H9 (cell line): ENCODE results near the gene SERP1. TPM values are rescaled to one million over a fixed set of nuclear protein-coding genes. Genes with fewer than 3 reads are reported as not detected.

Experiments used
- DNase-seq: peaks from one replicate; pipeline ENCODE4 v3.0.0-alpha.2; 2017
- H2AFZ ChIP-seq: one replicate; pipeline ENCODE4 v1.6.1; 2013; ENCODE audit warnings: mild to moderate bottlenecking, low read length, control low read depth, moderate library complexity
- H2AK5ac ChIP-seq: 2 replicates; pipeline ENCODE4 v1.6.1; 2013; ENCODE audit warnings: low read length, control low read depth, mixed read lengths; ENCODE audit not compliant: insufficient read length
- H2BK120ac ChIP-seq: one replicate; pipeline ENCODE4 v1.6.1; 2013; ENCODE audit warnings: low read depth, mild to moderate bottlenecking, low read length, control low read depth, inconsistent platforms; ENCODE audit not compliant: poor library complexity, severe bottlenecking
- H2BK12ac ChIP-seq: 2 replicates; pipeline ENCODE4 v1.6.1; 2013; ENCODE audit warnings: low read length, control low read depth, mixed read lengths, low read depth; ENCODE audit not compliant: insufficient read length
- H2BK15ac ChIP-seq: 2 replicates; pipeline ENCODE4 v1.6.1; 2013; ENCODE audit warnings: low read depth, low read length, control low read depth
- H2BK20ac ChIP-seq: one replicate; pipeline ENCODE4 v1.6.1; 2013; ENCODE audit warnings: low read depth, mild to moderate bottlenecking, low read length, control low read depth, inconsistent platforms; ENCODE audit not compliant: poor library complexity, severe bottlenecking
- H2BK5ac ChIP-seq: 2 replicates; pipeline ENCODE4 v1.6.1; 2013; ENCODE audit warnings: low read length, control low read depth, mixed read lengths; ENCODE audit not compliant: insufficient read length
- H3K14ac ChIP-seq: 2 replicates; pipeline ENCODE4 v1.6.1; 2013; ENCODE audit warnings: low read length, control low read depth; ENCODE audit not compliant: insufficient read depth
- H3K18ac ChIP-seq: 2 replicates; pipeline ENCODE4 v1.6.1; 2013; ENCODE audit warnings: low read depth, mild to moderate bottlenecking, mixed read lengths, low read length, control low read depth; ENCODE audit not compliant: insufficient read length
- H3K23ac ChIP-seq: 2 replicates; pipeline ENCODE4 v1.6.1; 2013; ENCODE audit warnings: low read length, control low read depth, mixed read lengths, low read depth; ENCODE audit not compliant: insufficient read length
- H3K23me2 ChIP-seq: 2 replicates; pipeline ENCODE4 v1.6.1; 2013; ENCODE audit warnings: low read depth, mild to moderate bottlenecking, mixed read lengths, low read length, control low read depth; ENCODE audit not compliant: insufficient read length, poor library complexity, severe bottlenecking
- H3K27ac ChIP-seq: 2 replicates; pipeline ENCODE4 v1.5.1; 2013; ENCODE audit warnings: low read length, control low read depth, mixed read lengths, low read depth; ENCODE audit not compliant: insufficient read length
- H3K27me3 ChIP-seq: 2 replicates; pipeline ENCODE4 v1.6.1; 2013; ENCODE audit warnings: low read length, control low read depth, inconsistent platforms; ENCODE audit not compliant: insufficient read depth
- H3K4ac ChIP-seq: 2 replicates; pipeline ENCODE4 v1.6.1; 2013; ENCODE audit warnings: low read depth, mild to moderate bottlenecking, control low read depth, inconsistent platforms, low read length, moderate library complexity
- H3K4me1 ChIP-seq: 2 replicates; pipeline ENCODE4 v1.6.1; 2013; ENCODE audit warnings: low read length, control low read depth, inconsistent platforms; ENCODE audit not compliant: insufficient read depth
- H3K4me2 ChIP-seq: 2 replicates; pipeline ENCODE4 v1.6.1; 2013; ENCODE audit warnings: low read length, control low read depth, mixed read lengths; ENCODE audit not compliant: insufficient read length, insufficient read depth
- H3K56ac ChIP-seq: 2 replicates; pipeline ENCODE4 v1.6.1; 2013; ENCODE audit warnings: low read depth, mild to moderate bottlenecking, mixed read lengths, low read length, control low read depth; ENCODE audit not compliant: insufficient read length
- H3K79me1 ChIP-seq: 2 replicates; pipeline ENCODE4 v1.6.1; 2013; ENCODE audit warnings: low read depth, mild to moderate bottlenecking, moderate library complexity, low read length, control low read depth, inconsistent platforms; ENCODE audit not compliant: insufficient read depth, poor library complexity, severe bottlenecking
- H3K79me2 ChIP-seq: 2 replicates; pipeline ENCODE4 v1.6.1; 2013; ENCODE audit warnings: low read length, control low read depth, inconsistent platforms; ENCODE audit not compliant: insufficient read depth
- H3K9ac ChIP-seq: 2 replicates; pipeline ENCODE4 v1.6.1; 2013; ENCODE audit warnings: low read length, control low read depth, mixed read lengths; ENCODE audit not compliant: insufficient read length; ENCODE audit errors: extremely low read depth
- H3K9me3 ChIP-seq: one replicate; pipeline ENCODE4 v1.6.1; 2013; ENCODE audit warnings: low read depth, low read length, inconsistent platforms; ENCODE audit not compliant: control insufficient read depth
- H3T11ph ChIP-seq: one replicate; pipeline ENCODE4 v1.6.1; 2013; ENCODE audit warnings: mild to moderate bottlenecking, low read length, control low read depth, inconsistent platforms
- H4K20me1 ChIP-seq: one replicate; pipeline ENCODE4 v1.6.1; 2013; ENCODE audit not compliant: control insufficient read depth, insufficient read length, insufficient read depth
- H4K5ac ChIP-seq: 2 replicates; pipeline ENCODE4 v1.6.1; 2013; ENCODE audit warnings: low read depth, mild to moderate bottlenecking, mixed read lengths, low read length, control low read depth; ENCODE audit not compliant: insufficient read length
- H4K8ac ChIP-seq: replicated peaks from 2 replicates; pipeline ENCODE4 v1.6.1; 2013; ENCODE audit warnings: low read length, control low read depth, mixed read lengths, low read depth; ENCODE audit not compliant: insufficient read length
- H4K91ac ChIP-seq: 2 replicates; pipeline ENCODE4 v1.6.1; 2013; ENCODE audit warnings: low read depth, mild to moderate bottlenecking, moderate library complexity, mixed read lengths, low read length, control low read depth; ENCODE audit not compliant: insufficient read length
- H3K27ac Mint-ChIP-seq, 3 experiments: 2 replicates in 2 of 3; 3 replicates in 1 of 3; pipeline ENCODE4 v1.8.0; 2020 to 2021; ENCODE audit warnings: mixed read lengths in 3 of 3, mild to moderate bottlenecking in 1 of 3, moderate library complexity in 1 of 3
- H3K27me3 Mint-ChIP-seq: 2 replicates; pipeline ENCODE4 v1.8.0; 2021; ENCODE audit warnings: low read depth, mild to moderate bottlenecking, moderate library complexity, mixed read lengths
- H3K36me3 Mint-ChIP-seq, 3 experiments: 2 replicates in 2 of 3; 3 replicates in 1 of 3; pipeline ENCODE4 v1.8.0; 2020 to 2021; ENCODE audit warnings: low read depth in 3 of 3, mixed read lengths in 3 of 3; ENCODE audit not compliant: insufficient read depth in 1 of 3
- H3K4me1 Mint-ChIP-seq, 2 experiments: 2 replicates each; pipeline ENCODE4 v1.8.0; 2020; ENCODE audit warnings: mixed read lengths in 2 of 2
- H3K4me3 Mint-ChIP-seq, 2 experiments: 2 replicates in 1 of 2; 3 replicates in 1 of 2; pipeline ENCODE4 v1.8.0; 2020 to 2021; ENCODE audit warnings: mild to moderate bottlenecking in 2 of 2, mixed read lengths in 2 of 2, moderate library complexity in 1 of 2
- H3K9me3 Mint-ChIP-seq, 2 experiments: 2 replicates in 1 of 2; 3 replicates in 1 of 2; pipeline ENCODE4 v1.8.0; 2020; ENCODE audit warnings: mild to moderate bottlenecking in 2 of 2, mixed read lengths in 2 of 2, moderate library complexity in 1 of 2
- CTCF ChIP-seq: fragments of 200-600 bp; sonication (generic); conservative IDR thresholded peaks from 3 replicates; pipeline ENCODE4 v1.8.0; 2021; ENCODE audit warnings: antibody characterized with exemption, mild to moderate bottlenecking
- WGBS: extraction: QIAGEN DNeasy Blood & Tissue Kit; methylation state at CpG from one replicate; pipeline ENCODE4 v1.1.7; 2013; ENCODE audit warnings: missing lambda C conversion rate, low lambda C conversion rate, mixed read lengths; ENCODE audit not compliant: insufficient read length; ENCODE audit errors: extremely low coverage; 5-methylcytosine and 5-hydroxymethylcytosine counted together
- total RNA-seq: library from RNA; stranded (reverse); gene quantifications from 2 replicates; pipeline ENCODE4 v1.2.1, GENCODE V29; 2021

The SERP1 gene
- total RNA-seq, 1 experiment from 2014 or later = 84.8 TPM

GRCh38 chr3:150540991-150541390 is 5.3 kb downstream of the SERP1 start:
- H3K9ac ChIP-seq = no peak overlapping the region
- no CpG with 5 or more reads among the region's 3 CpGs for WGBS
- no peaks in the 10 kb centered on the region for H3K9me3 ChIP-seq
- H4K5ac ChIP-seq = no peak overlapping the region
- no peak overlapping the region for H3K14ac ChIP-seq
- H4K20me1 ChIP-seq = no peaks in the 10 kb centered on the region
- peaks cover 10% of the 10 kb centered on the region; the same call in 1 of the 2 replicates for H3K79me2 ChIP-seq
- no peak overlapping the region for H3T11ph ChIP-seq
- no peak overlapping the region for H3K4ac ChIP-seq
- DNase-seq = no peak
- H3K36me3 Mint-ChIP-seq = peaks cover 4 to 23% (median 20%) of the 10 kb centered on the region in 3 experiments; a peak in 6 of 7 replicates
- H2BK5ac ChIP-seq = no peak overlapping the region
- H3K27ac Mint-ChIP-seq = no peak overlapping the region
- H2BK15ac ChIP-seq = no peak overlapping the region
- no peaks in the 10 kb centered on the region; a peak in 1 of 5 replicates for H3K9me3 Mint-ChIP-seq
- H3K4me1 Mint-ChIP-seq = peaks cover 6 to 8% of the 10 kb centered on the region in 2 experiments
- no peaks in the 10 kb centered on the region for H3K27me3 ChIP-seq
- no peak overlapping the region for H3K4me2 ChIP-seq
- no peak overlapping the region for H2AK5ac ChIP-seq
- no peak overlapping the region for H2BK20ac ChIP-seq
- no peak overlapping the region for H3K4me3 Mint-ChIP-seq
- H2BK12ac ChIP-seq = no peak overlapping the region
- H3K18ac ChIP-seq = no peak overlapping the region
- no peaks in the 10 kb centered on the region for H3K27me3 Mint-ChIP-seq
- H3K56ac ChIP-seq = no peak overlapping the region
- H3K27ac ChIP-seq = no peak overlapping the region
- H2BK120ac ChIP-seq = no peak overlapping the region
- H3K4me1 ChIP-seq = no peaks in the 10 kb centered on the region
- no peaks in the 10 kb centered on the region for H3K79me1 ChIP-seq
- no peak overlapping the region for H4K8ac ChIP-seq
- H4K91ac ChIP-seq = no peak overlapping the region
- H3K23ac ChIP-seq = no peak overlapping the region
- H2AFZ ChIP-seq = no peak overlapping the region
- H3K23me2 ChIP-seq = no peaks in the 10 kb centered on the region
- no peak for TF ChIP-seq CTCF
